GM21717 (cell line): Measurements from ENCODE around the gene SNED1.
"Not testable (repeated sequence)": the region's sequence is repeated elsewhere in the genome, so short reads cannot be mapped to it uniquely, and the experiment has no call there.

ENCODE experiments used
- ATAC-seq: cut with Tn5 transposase; IDR thresholded peaks from one replicate; pipeline ENCODE4 v1.9.1; 2021; ENCODE audit warnings: mild to moderate bottlenecking, moderate library complexity; ENCODE audit not compliant: unreplicated experiment

Gene SNED1

DNA sequence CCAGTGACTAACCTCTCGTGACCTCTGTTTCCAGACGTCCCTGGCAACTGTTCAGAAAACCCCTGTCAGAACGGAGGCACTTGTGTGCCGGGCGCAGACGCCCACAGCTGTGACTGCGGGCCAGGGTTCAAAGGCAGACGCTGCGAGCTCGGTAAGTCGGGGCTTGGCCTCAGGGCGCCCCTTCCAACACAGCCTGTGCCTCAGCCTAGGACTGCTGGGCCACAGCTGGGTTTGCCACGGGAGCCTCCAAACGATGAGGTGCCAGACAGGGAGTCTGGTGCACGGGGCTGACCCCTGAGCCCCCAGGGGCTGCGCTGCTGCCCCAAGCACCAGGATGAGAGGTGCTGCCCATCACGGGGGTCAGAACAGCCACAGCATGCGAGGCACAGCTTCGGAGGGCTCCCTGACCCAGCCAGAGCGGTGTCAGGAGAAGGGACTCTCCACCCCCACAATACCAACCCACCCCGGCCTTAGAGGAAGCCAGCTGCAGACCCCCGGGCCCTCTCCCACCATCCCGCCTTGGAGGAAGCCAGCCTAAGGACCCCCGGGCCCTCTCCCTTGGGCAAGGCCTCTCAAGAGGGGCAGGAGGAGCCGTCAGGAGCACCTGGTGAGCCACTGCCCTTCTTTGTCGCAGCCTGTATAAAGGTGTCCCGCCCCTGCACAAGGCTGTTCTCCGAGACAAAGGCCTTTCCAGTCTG, 83.4 kb downstream of the SNED1 start:
- no peak for ATAC-seq

DNA sequence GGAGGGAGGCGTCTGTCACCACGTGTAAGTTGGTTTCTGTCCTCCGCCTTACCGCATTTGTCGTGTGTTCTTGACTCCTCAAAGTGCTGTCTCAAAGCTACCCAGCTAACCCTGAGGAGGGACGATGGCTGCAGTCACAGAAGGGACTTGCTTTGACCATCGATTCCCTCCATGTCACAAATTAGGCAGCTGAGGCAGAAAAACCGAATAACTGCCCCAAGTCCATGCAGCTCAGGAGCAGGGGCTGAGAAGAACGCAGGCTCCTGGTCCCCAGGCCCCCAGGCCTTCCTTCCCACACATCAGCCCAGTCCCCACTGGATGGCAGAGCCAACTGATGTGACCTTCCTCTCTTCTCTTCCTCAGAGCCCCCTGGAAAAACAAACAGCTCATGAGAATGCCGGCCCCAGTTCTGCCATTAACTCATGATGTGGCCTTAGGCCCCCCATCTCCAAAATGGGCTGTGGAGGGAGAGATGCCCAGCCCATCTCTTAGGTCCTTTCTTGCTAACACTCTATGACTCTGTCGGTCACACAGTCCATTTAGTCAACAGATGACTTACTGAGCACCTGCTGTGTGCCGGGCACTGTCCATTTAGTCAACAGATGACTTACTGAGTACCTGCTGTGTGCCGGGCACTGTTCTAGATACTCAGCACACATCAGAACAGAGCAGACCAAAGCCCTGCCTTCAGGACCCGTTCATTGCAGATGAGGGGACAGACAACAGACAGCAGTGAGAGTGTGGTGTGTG, 84.1 kb downstream of the SNED1 start:
- ATAC-seq: no peak

DNA sequence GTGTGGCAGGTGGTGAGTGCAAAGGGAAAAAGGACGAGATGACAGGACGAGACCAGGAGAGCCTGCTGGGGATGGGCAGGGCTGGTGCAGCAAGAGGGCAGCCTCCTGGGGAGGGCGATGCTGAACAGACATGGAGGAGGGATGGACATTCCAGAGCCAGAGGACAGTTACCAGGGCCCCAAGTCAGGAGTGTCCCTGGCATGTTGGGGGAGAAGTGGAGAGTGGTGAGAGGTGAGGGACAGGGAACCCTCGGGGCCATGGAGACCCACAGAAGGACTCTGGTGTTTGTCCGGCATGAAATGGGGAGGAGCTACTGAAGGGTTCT, 84.6 kb downstream of the SNED1 start:
- ATAC-seq: no peak

DNA sequence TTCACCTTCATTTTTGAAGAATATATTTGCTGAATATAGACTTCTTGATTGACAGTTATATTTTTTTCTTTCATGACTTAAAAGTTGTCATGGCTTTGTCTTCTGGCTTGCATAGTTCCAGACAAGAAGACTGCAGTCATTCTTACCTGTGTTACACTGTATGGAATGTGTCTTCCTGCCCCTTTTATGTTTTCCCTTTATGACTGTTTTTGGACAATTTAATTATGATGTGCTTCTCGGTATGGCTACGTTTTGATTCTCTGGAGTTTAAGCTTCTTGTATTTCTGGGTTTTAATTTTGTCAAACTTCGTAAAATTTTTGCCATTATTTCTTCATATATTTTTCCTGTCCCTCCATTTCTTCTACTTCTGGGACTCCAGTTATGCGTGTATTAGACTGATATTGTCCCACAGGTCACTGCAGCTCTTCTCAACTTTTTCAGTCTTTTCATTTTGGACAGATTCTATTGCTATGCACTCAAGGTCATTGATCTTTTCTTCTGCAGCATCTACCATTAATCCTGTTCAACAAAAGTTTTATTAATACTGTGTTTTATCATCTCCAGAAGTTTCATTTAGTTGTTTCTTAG, 86.5 kb downstream of the SNED1 start:
- ATAC-seq: no peak

DNA sequence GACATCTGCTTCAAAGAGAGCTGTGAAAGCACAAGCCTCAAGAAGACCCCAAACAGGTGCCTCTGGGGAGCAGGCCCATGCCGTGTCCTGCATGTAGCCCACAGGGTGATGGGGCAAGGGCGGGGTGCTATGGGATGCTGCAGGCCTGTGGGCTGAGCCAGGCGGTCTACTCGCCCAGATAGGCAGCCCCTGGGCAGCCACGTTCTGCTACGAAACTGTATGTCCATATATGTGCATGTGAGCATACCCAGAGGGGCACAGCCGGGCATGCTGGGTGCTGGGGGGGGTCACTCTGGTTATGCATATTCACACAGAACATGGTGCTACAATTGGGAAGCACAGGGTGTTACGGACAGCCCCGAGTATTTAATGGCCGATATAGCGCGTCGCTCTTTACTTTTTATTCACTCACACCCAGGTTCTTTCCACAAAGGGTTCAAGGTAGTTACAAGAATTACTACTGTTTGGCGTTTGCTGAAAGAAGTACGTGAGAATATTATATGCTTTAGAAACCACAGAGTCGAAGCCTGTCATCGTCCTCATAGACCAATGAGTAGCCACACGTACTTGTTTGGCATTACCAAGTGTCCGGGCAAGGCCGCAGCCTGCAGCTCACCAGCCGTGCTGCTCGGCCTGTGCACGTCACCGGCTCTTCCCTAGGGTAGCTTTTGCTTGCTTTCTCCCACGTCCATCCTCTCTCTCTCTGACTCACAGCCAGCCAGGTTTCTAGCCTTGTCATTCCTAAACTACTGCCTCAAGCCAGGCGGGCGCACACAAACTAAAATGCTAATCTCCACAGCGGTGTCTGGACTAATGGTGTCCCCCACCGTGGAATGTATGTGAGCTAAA, 89.2 kb downstream of the SNED1 start:
- ATAC-seq: no peak

DNA sequence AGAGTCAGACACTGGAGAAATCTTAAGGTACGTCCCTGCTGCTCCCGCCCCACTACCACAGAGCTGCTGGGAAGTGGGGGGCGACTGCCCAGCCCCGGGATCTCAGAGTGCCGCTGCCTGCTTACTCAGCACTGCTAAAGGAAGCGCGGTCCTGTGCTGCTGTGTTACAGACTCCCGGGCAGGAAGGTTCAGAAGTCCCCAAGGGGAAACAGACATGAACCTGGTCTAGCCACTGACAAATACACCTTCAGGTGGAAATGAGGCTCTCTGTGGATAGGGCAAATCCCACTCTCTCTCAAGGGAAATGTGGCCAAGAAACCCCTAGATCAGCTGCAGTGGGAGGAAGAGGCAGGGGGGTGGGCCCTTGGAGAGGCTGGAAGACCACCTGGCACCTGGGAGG, 90.0 kb downstream of the SNED1 start:
- ATAC-seq: no peak

DNA sequence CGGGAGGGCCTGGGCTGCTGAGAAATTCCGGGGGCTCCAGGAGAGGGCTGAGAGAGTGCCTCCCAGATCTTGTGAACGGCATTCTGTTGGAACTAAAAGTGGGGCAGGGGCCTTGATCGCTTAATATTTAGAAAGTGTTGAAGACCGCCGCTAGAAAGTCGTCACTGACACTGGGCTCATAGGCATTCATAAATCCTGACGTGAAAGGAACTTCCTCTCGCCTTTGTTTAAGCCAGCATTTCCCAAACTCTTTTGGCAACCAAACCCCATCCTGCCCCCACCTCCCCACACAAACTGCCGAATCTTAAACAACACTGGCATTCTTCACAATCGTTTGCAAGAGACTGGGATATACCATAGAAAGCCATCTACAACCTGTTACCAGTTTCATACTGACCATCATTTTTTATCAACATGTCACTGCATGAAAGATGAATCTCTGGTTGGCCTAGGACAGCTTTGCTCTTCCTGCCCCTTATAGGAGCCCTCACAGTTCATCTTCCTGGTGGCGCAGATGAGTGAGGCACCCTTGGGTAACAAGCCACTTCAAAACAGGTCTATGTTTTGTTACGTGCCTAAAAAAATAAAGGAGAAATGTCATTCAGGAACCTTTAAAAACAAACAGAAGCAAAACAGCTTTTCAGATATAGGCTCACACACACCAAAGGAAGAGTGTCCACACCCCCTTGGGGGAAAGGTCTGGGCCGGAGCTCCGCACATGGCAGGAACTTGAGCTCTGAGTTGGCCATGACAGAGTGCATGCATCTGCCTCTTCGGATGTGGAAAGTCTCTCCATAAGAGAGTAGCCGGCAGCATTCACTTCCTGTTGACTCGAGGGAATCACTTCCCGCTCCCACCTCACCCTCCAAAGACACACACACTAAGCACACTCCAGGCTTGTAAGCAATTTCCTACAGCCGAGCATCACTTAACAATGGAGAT, 90.6 kb downstream of the SNED1 start:
- no peak for ATAC-seq

DNA sequence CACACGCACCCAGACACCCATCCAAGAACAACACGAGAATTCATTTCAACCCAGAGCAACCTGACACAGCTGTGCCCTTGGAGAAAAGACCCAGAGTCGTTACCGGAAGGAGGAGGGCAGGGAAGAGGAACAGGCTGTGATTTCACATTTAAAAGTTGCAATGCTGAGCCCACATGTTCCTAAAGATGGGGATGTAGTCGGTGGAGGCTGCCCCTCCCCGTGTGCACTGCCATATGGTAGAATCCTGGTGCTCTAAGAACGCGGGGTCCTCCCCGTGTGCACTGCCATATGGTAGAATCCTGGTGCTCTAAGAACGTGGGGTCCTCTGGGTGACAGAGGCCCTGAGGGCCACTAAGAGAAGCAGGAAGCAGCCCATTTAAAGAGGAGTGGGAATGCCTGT, 92.8 kb downstream of the SNED1 start:
- no peak for ATAC-seq

DNA sequence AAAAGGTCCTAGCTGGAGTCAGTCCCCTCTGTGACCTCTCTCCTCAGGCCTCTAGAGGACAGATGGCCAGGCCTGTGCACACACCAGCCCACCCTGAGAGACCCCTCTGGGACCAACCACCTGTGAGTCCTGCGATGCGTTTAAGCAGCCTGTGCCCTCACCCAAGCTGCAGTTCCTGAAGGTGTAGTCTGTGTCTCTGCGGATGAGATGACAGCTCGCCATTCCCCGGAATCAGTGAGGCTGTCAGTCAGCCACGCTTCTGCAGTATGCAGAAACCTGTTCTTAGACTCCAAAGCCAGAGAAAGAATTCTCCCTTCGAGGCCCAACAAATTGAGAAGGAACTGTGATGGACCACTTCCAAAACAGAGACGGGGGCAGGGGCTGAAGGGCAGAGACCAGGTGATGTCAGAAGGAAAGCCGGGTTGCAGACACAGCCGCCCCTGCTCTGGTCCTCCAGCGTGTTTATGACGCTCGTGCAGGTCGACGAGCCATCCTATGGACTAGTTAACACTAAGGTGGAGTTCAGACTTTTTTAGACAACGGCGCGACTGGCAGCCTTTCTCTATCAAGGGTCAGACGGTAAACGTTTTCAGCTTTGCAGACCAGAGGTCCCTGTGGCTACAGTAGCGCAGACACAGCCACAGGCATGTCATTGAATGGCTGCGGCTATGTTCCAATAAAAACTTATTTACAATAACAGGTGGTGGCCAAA, 93.5 kb downstream of the SNED1 start:
- no peak for ATAC-seq

DNA sequence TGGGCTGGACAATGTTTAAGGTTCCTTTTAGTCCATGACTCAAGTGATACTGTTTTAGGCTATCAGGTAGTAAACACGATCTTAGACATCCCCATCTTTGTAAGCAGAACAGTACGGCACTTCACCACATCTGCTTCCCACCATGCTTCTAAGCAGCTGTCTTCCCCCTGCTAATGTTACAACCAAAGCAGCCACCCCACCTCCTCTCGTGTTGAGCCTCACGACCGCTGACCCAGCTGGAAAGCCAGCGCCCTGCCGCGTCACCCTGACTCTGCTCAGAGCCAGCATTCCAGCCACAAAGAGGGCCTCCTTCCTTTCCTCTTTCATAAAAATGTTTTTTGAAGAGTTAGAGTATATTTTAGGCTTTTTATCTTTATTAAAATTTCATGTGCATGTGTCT, 94.3 kb downstream of the SNED1 start:
- ATAC-seq: no peak

DNA sequence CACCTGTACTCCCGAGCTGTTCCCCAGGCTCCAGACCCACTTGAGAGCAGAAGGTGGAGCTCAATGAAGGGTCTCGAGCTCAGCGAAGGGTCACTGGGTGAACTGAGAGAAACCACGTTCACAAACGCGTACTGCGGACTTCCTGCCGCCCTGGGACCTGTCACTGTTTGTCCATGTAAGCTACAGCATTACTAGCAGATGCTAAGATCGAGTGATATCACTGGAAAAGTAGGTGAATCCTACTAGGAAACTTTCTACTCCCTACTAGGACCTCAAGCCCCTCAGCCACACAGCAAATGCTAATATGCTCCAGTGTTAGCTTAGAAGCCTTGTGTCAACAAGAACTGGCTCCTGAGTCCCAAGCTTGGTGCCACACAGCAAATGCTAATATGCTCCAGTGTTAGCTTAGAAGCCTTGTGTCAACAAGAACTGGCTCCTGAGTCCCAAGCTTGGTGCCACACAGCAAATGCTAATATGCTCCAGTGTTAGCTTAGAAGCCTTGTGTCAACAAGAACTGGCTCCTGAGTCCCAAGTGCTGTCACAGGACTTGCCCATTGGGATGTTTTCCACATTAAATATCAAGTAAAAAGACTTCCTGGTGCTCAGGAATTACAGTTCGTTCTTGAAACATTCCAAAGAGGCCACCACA, 94.8 kb downstream of the SNED1 start:
- not testable (repeated sequence) for ATAC-seq

DNA sequence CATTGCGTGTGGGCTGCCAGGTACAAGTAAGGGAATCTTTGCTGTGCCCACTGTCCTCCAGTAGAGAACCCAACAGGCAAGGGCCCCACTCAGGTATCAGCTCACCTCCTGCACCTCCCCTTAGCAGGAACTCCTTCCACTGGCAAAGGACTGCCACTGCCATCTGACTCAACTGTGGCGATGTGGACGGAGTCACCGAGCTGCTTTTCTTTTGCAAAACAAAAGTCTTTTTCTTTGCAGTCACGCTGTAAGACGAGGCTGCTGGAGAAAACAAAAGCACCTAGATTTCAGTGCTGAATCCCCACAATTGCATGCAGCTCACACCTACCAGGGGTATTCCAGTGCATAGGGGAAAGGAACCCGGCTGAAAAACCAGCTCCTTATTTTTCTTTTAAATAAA, 95.8 kb downstream of the SNED1 start:
- ATAC-seq: no peak

DNA sequence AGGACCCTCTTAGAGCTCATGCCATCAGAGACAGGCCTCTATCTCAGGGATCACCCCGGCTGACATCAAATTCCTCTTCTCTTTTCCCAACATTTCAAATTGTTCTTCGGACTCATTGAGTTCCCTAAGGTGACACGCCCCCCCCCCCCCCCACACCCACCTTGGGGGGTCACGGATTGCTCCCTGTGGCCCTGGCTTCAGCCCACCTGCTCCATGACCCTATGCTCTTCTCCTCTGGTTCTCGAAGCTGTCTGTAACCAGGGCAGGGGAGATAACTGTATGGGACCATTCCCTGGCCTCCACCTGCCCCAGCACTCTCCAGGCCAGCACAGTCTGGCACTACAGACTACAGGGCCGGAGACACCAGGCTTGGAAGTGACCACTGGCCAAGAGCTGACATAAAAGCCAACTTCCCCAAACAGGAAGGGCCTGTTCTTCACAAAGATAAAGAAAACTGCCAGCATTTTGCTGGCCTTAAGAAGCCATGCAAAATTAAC, 96.6 kb downstream of the SNED1 start:
- no peak for ATAC-seq

DNA sequence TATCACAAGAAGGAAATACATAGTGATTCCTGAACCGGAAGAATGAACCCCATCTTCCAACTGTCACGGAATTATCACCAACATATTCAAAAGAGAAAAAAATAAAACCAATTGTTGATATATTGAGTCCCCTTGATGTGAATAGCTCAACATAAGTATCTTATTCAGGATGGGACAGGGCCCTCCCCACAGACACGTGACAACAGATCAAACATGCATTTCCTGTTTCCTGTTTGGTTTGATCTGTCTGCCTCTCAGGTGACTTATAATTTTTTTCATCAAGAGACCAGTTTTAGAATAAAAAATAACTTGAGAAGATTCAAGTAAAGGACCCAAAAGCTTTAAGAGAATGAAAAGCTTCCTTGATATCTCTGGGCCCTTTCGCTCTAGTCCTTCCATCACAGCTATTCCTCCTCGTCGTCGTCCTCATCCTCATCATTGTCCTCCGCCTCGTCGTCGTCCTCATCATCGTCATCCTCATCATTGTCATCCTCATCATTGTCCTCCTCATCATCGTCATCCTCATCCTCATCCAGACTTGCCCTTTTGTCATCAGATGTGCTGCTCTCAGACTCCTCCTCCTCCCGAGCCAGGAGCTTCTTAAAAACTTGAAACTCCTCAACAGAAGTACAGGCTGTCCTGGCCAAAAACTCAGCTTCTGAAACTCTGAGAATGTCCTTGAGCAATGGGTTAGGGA, 97.3 kb downstream of the SNED1 start:
- no peak for ATAC-seq

DNA sequence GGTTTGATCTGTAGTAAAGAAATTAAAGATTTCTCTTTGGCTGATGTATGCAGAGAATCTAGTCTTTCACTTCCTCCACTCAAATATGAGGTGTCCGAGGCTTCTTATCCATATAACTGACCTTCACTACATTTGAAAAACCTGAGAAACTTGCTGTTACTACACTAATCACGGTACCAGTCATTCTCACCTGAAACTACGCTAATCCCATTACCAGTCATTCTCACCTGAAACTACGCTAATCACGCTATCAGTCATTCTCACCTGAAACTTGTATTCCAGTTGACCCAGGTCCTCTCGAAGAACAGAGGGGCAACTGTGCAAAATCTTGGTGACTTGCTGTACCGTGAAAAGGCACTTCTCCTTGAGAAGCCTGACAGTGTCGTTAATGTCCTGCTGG, 98.6 kb downstream of the SNED1 start:
- ATAC-seq: peak; percentile 46

DNA sequence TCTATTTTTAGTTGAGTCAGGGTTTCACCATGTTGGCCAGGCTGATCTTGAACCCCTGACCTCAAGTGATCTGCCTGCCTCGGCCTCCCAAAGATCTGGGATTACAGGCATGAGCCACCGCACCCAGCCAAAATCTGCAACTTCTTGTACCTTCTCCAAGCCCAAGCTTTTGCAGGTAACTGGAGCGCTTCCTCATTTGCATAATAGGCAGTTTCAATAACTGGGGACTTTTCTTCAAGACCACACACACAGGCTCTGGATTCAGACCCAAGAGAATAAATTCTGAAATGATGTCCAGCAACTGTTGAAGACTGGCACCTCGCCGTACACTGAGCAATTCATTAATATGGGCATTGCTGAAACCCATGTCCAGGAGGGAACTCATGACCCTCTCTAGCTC, 100.8 kb downstream of the SNED1 start:
- no peak for ATAC-seq

DNA sequence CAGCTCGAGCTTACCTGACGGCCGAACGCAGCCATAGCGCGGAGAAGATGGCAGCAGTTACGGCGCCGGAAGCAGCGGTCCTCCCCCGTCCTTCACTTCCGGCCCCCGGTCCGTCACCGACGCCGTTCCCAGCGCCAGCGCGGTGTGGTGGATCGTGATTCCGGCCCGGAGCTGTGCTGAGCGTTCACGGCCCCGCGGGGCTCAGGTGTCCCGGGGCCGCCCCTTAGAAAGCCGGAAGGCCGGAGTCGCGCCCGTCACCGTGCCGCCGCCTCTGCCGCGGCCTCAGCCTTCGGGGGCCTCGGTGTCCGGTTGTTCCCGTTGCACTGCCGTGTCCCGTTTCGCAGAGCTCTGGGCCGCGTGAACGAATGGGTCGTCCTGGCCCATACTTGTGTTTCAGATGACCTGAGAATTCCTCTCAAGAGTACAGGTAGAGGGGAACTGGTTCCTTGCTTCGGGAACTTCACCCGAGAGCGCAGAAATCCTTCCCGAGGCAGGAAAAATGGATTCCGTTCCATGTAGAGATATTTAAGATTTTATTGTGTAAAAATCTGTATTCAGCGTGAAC, 103.9 kb downstream of the SNED1 start, which contains the start of gene MTERF4:
Gene MTERF4, minus strand, starts transcription at position 49 of the 565 bp plus-strand sequence. Its CDS starts 14 bp downstream, at position 35.
- ATAC-seq: peak; percentile 83

DNA sequence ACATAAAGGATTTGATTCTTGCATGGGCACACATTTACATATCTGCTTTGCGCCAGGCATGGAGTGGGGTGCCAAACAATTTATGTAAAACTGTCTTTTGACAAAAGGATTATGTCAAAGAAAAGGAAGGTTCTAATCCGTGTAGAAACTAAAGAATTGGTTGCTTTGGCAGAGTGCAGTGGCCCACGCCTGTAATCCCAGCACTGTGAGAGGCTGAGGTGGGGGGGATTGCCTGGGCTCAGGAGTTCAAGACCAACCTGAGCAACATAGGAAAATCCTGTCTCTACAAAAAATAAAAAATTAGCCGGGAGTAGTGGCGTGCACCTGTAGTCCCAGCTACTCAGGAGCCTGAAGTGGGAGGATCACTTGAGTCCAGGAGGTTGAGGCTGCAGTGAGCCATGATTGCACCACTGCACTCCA, 104.8 kb downstream of the SNED1 start:
- no peak for ATAC-seq
